Measurements from ENCODE around the gene LAMC2.
"Not testable (repeated sequence)": the region's sequence is repeated elsewhere in the genome, so short reads cannot be mapped to it uniquely, and the experiment has no call there.

The LAMC2 gene

DNA sequence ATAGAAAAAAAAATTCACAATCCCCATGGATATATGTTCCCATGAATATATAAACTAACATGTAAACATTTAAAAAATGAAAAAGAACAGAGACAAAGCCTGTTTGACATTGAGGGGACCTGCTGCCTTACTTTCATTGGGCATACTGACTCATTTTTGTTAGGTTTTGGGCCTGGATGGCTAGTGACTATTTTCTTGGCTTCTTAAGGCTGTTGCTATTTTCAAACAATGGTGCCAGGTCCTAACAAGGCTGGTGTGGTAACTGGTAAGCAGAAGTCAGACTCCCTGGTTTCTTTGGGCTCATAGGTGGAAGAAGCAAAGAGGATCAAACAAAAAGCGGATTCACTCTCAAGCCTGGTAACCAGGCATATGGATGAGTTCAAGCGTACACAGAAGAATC, 51.0 kb downstream of the LAMC2 start:
- H3K4me3 ChIP-seq (ENCODE audit: control insufficient read depth, low read depth, low read length): no peak overlapping the region
- DNase-seq (ENCODE audit: low read depth): no peak
- TF ChIP-seq, protein P1, sequence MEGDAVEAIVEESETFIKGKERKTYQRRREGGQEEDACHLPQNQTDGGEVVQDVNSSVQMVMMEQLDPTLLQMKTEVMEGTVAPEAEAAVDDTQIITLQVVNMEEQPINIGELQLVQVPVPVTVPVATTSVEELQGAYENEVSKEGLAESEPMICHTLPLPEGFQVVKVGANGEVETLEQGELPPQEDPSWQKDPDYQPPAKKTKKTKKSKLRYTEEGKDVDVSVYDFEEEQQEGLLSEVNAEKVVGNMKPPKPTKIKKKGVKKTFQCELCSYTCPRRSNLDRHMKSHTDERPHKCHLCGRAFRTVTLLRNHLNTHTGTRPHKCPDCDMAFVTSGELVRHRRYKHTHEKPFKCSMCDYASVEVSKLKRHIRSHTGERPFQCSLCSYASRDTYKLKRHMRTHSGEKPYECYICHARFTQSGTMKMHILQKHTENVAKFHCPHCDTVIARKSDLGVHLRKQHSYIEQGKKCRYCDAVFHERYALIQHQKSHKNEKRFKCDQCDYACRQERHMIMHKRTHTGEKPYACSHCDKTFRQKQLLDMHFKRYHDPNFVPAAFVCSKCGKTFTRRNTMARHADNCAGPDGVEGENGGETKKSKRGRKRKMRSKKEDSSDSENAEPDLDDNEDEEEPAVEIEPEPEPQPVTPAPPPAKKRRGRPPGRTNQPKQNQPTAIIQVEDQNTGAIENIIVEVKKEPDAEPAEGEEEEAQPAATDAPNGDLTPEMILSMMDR (IDR thresholded peaks at IDR 0.05; ENCODE audit: control insufficient read depth, insufficient read depth, low read depth, low read length, missing control alignments): no peak

DNA sequence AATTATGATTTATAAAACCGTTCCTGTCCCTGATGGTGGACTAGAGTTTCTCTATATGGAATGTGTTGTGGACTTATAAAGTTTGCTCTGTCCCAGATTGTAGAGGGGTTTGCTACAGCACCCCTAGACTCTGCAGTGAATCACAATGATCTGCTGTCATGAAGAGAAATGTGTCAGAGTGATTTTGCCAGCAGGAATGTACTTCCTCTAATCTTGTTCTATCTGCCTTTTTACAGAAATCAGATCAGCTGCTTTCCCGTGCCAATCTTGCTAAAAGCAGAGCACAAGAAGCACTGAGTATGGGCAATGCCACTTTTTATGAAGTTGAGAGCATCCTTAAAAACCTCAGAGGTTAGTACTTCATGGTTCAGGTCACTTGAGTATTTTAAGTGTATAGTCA, 52.0 kb downstream of the LAMC2 start:
- TF ChIP-seq, protein P1 (IDR thresholded peaks at IDR 0.05; ENCODE audit: control insufficient read depth, insufficient read depth, low read depth, low read length, missing control alignments): no peak
- no peak overlapping the region for H3K4me3 ChIP-seq (ENCODE audit: control insufficient read depth, low read depth, low read length)
- no peak for DNase-seq (ENCODE audit: low read depth)

DNA sequence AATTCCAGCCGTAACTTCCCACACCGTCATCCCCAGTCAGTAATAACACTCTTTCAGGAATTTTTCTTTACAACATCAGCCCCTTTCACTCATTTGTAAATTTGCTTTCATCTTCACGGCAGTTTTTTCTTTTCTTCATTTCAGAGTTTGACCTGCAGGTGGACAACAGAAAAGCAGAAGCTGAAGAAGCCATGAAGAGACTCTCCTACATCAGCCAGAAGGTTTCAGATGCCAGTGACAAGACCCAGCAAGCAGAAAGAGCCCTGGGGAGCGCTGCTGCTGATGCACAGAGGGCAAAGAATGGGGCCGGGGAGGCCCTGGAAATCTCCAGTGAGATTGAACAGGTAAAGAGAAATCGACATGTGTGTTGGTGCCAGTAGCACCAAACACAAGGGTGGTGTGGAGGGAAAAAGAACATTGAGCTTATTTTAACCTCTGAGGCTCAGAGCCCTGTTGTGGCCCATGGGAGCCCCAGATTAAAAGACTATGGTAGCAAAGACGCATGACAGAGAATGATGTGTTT, 53.2 kb downstream of the LAMC2 start:
- TF ChIP-seq, protein P1 (IDR thresholded peaks at IDR 0.05; ENCODE audit: control insufficient read depth, insufficient read depth, low read depth, low read length, missing control alignments): no peak
- no peak for DNase-seq (ENCODE audit: low read depth)
- H3K4me3 ChIP-seq (ENCODE audit: control insufficient read depth, low read depth, low read length): no peak overlapping the region

DNA sequence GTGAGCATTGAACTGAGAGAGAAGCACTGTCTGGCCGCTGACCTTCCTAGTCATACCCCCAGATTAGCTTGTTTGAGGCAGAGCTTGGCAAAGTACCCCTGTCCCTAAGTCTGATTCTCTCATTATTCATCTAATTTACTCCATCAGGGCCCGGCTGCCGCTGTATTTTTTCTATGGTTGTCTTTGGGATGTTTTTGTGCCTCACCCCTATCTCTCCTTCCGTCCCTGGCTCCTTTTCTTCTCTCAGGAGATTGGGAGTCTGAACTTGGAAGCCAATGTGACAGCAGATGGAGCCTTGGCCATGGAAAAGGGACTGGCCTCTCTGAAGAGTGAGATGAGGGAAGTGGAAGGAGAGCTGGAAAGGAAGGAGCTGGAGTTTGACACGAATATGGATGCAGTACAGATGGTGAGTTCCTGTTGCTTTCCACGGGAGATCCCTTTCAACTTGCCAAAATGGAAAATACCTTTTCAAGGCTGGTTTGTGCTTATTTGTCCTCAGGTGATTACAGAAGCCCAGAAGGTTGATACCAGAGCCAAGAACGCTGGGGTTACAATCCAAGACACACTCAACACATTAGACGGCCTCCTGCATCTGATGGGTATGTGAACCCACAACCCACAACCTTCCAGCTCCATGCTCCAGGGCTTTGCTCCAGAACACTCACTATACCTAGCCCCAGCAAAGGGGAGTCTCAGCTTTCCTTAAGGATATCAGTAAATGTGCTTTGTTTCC, 53.9 kb downstream of the LAMC2 start:
- no peak for DNase-seq (ENCODE audit: low read depth)
- TF ChIP-seq, protein P1 (IDR thresholded peaks at IDR 0.05; ENCODE audit: control insufficient read depth, insufficient read depth, low read depth, low read length, missing control alignments): no peak
- no peak overlapping the region for H3K4me3 ChIP-seq (ENCODE audit: control insufficient read depth, low read depth, low read length)

DNA sequence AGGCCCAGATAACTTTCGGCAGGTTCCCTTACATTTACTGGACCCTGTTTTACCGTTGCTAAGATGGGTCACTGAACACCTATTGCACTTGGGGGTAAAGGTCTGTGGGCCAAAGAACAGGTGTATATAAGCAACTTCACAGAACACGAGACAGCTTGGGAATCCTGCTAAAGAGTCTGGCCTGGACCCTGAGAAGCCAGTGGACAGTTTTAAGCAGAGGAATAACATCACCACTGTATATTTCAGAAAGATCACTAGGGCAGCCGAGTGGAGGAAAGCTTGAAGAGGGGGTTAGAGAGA, 54.4 kb downstream of the LAMC2 start:
- TF ChIP-seq, protein P1 (IDR thresholded peaks at IDR 0.05; ENCODE audit: control insufficient read depth, insufficient read depth, low read depth, low read length, missing control alignments): no peak
- H3K4me3 ChIP-seq (ENCODE audit: control insufficient read depth, low read depth, low read length): no peak overlapping the region
- no peak for DNase-seq (ENCODE audit: low read depth)

DNA sequence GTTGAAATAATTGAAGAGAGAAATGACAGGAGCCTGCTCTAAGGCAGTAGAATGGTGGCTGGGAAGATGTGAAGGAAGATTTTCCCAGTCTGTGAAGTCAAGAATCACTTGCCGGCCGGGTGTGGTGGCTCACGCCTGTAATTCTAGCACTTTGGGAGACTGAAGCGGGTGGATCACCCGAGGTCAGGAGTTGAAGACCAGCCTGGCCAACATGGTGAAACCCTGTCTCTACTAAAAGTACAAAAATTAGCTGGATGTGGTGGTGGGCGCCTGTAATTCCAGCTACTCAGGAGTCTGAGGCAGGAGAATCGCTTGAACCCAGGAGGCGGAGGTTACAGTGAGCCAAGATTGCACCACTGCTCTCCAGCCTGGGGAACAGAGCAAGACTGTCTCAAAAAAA, 54.8 kb downstream of the LAMC2 start:
- DNase-seq (ENCODE audit: low read depth): not testable (repeated sequence)

DNA sequence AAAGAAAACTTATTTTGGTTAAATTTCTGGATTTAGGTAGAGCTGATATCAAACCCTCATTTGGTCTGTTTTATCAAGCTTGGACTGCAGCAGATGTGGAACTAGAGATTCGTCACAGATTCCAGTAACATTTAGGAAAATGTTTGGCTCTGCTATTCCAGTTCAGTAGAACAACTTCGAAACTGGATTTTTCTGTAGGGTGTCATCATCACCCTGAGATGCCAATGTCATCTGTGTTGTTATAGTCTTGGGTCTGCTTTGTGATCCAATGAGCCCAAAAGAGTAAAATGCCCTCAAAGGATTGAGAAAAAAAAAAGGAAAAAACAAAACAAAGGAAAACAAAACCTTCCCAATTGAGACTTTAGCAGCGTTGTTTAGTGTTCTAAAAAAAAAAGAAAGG, 55.4 kb downstream of the LAMC2 start:
- TF ChIP-seq, protein P1 (IDR thresholded peaks at IDR 0.05; ENCODE audit: control insufficient read depth, insufficient read depth, low read depth, low read length, missing control alignments): no peak
- H3K4me3 ChIP-seq (ENCODE audit: control insufficient read depth, low read depth, low read length): no peak overlapping the region
- DNase-seq (ENCODE audit: low read depth): no peak

More for the DNA sequence above, 54.8 kb downstream of the LAMC2 start:
- not testable (repeated sequence) for H3K4me3 ChIP-seq (ENCODE audit: control insufficient read depth, low read depth, low read length)
